Measurements from ENCODE around the gene NRAS.

NRAS gene

GRCh38 chr1:114725230-114725629 lies 8.7 kb upstream of the NRAS start:
- no peak for DNase-seq

GRCh38 chr1:114723915-114724314 lies 7.3 kb upstream of the NRAS start:
- no peak for DNase-seq

- DNase-seq: no peak
Observed at GRCh38 chr1:114723457-114723856, 6.9 kb upstream of the NRAS start.

- DNase-seq: no peak
Observed at GRCh38 chr1:114720492-114720891, 3.9 kb upstream of the NRAS start.

GRCh38 chr1:114719424-114719787 lies 2.8 kb upstream of the NRAS start:
- no peak for DNase-seq

- no peak for DNase-seq
Observed at GRCh38 chr1:114718661-114719423, 2.3 kb upstream of the NRAS start.

- no peak for DNase-seq
Observed at GRCh38 chr1:114715952-114716303, 643 bp downstream of the NRAS start.

GRCh38 chr1:114712977-114713376 lies 3.6 kb downstream of the NRAS start:
- no peak for DNase-seq

GRCh38 chr1:114710360-114710759 lies 6.2 kb downstream of the NRAS start:
- DNase-seq: no peak

GRCh38 chr1:114707604-114708003 lies 9.0 kb downstream of the NRAS start:
- DNase-seq: no peak

- no peak for DNase-seq
Observed at GRCh38 chr1:114703242-114703641, 13.3 kb downstream of the NRAS start.

GRCh38 chr1:114702737-114703136 lies 13.8 kb downstream of the NRAS start:
- DNase-seq: no peak

GRCh38 chr1:114701931-114702330 lies 14.6 kb downstream of the NRAS start:
- DNase-seq: no peak

GRCh38 chr1:114700036-114700600 lies 16.5 kb downstream of the NRAS start:
- DNase-seq: no peak

- no peak for DNase-seq
Observed at GRCh38 chr1:114696810-114697209, 19.8 kb downstream of the NRAS start.

GRCh38 chr1:114695430-114696058 lies 21.0 kb downstream of the NRAS start, which contains the start of gene AMPD1:
Gene AMPD1 (minus strand): TSS chr1:114695546. CDS start chr1:114695471, 75 bp downstream.
- DNase-seq: no peak

- no peak for DNase-seq
Observed at GRCh38 chr1:114694540-114695310, 21.8 kb downstream of the NRAS start.

- no peak for DNase-seq
Observed at GRCh38 chr1:114692947-114693346, 23.6 kb downstream of the NRAS start.

GRCh38 chr1:114691061-114691460 lies 25.5 kb downstream of the NRAS start:
- no peak for DNase-seq

GRCh38 chr1:114690148-114690547 lies 26.4 kb downstream of the NRAS start:
- no peak for DNase-seq

- DNase-seq: no peak
Observed at GRCh38 chr1:114688526-114688925, 28.0 kb downstream of the NRAS start.

- no peak for DNase-seq
Observed at GRCh38 chr1:114685851-114686250, 30.7 kb downstream of the NRAS start.

- no peak for DNase-seq
Observed at GRCh38 chr1:114677691-114678090, 38.9 kb downstream of the NRAS start.

GRCh38 chr1:114676115-114676514 lies 40.5 kb downstream of the NRAS start:
- DNase-seq: no peak
